Neutrophil (primary cell): ENCODE data around the gene TTC22.

Experiments used
- H3K27ac ChIP-seq: fragments of 200-600 bp; sonication (generic); 2 replicates; pipeline ENCODE4 v1.5.1; 2016; ENCODE audit warnings: mild to moderate bottlenecking, moderate library complexity
- H3K27me3 ChIP-seq: fragments of 200-600 bp; sonication (generic); 2 replicates; pipeline ENCODE4 v1.6.0; 2016; ENCODE audit warnings: mild to moderate bottlenecking
- H3K36me3 ChIP-seq: fragments of 200-600 bp; sonication (generic); 2 replicates; pipeline ENCODE4 v1.5.1; 2017
- H3K4me1 ChIP-seq, 2 experiments: fragments of 200-600 bp in 1 of 2; sonication (generic) in 1 of 2; 1 replicate in 1 of 2; 2 replicates in 1 of 2; pipeline versions ENCODE4 v1.5.1 to v1.6.1; 2013 to 2016; ENCODE audit warnings: low read depth in 1 of 2, low read length in 1 of 2, mild to moderate bottlenecking in 1 of 2, moderate library complexity in 1 of 2; ENCODE audit not compliant: control insufficient read depth in 1 of 2, insufficient read depth in 1 of 2
- H3K4me3 ChIP-seq, 2 experiments: fragments of 200-600 bp in 1 of 2; sonication (generic) in 1 of 2; 1 replicate in 1 of 2; 2 replicates in 1 of 2; pipeline ENCODE4 v1.5.1; 2013 to 2016; ENCODE audit warnings: low read depth in 1 of 2, low read length in 1 of 2, mild to moderate bottlenecking in 1 of 2, moderate library complexity in 1 of 2
- H3K9me3 ChIP-seq: fragments of 200-600 bp; sonication (generic); 2 replicates; pipeline ENCODE4 v1.5.1; 2016
- TF ChIP-seq, protein P1 (sequence below): fragments of 200-600 bp; sonication (generic); IDR thresholded peaks from 2 replicates; pipeline ENCODE4 v1.5.1; 2016; ENCODE audit warnings: antibody characterized with exemption

TTC22 gene

DNA sequence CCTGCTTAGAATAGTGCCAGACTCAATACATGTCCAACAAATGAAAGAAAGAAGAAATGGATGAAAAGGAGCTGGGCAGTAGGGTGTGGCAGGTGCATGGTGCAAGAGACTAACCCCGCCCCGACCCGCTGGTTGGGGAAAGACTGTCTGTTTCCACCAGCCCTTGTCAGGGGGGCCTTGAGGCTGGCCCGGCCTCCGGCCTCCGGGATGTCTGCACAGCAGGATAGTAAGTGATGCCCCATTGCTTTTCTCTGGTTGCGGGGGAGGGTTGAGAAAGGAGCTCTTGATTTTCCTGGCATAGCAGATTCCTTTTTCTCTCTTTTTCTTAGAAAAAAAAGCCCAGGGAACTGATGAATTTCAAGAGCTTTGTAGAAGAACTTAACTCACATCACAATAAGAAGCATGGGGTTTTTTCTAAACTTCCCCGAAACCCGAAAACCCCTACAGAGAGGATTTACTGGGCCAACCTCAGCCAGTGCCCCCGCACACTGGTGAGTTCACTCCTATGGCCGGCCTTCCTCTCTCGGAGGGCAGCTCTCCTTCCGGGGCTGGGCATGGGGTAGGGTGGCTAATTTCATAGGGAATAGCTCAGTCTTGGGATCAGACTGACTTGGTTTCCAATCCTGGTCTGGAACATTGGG, 12.5 kb upstream of the TTC22 start:
- no peaks in the 10 kb centered on the region for H3K36me3 ChIP-seq
- H3K27ac ChIP-seq: no peak overlapping the region
- no peaks in the 10 kb centered on the region for H3K4me1 ChIP-seq
- H3K27me3 ChIP-seq: no peaks in the 10 kb centered on the region
- no peak overlapping the region for H3K4me3 ChIP-seq
- TF ChIP-seq, protein P1, sequence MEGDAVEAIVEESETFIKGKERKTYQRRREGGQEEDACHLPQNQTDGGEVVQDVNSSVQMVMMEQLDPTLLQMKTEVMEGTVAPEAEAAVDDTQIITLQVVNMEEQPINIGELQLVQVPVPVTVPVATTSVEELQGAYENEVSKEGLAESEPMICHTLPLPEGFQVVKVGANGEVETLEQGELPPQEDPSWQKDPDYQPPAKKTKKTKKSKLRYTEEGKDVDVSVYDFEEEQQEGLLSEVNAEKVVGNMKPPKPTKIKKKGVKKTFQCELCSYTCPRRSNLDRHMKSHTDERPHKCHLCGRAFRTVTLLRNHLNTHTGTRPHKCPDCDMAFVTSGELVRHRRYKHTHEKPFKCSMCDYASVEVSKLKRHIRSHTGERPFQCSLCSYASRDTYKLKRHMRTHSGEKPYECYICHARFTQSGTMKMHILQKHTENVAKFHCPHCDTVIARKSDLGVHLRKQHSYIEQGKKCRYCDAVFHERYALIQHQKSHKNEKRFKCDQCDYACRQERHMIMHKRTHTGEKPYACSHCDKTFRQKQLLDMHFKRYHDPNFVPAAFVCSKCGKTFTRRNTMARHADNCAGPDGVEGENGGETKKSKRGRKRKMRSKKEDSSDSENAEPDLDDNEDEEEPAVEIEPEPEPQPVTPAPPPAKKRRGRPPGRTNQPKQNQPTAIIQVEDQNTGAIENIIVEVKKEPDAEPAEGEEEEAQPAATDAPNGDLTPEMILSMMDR: no peak
- H3K9me3 ChIP-seq: no peaks in the 10 kb centered on the region

- Histone ChIP-seq H3K4me1 (no peaks in the 10 kb centered on the region), H3K9me3 (no peaks in the 10 kb centered on the region), H3K27ac (no peak overlapping the region), H3K36me3 (no peaks in the 10 kb centered on the region), H3K27me3 (no peaks in the 10 kb centered on the region), H3K4me3 (no peak overlapping the region)
- TF ChIP-seq, protein P1: no peak
These were observed 11.8 kb upstream of the TTC22 start for GRCh38 chr1:54812801-54813484.

DNA sequence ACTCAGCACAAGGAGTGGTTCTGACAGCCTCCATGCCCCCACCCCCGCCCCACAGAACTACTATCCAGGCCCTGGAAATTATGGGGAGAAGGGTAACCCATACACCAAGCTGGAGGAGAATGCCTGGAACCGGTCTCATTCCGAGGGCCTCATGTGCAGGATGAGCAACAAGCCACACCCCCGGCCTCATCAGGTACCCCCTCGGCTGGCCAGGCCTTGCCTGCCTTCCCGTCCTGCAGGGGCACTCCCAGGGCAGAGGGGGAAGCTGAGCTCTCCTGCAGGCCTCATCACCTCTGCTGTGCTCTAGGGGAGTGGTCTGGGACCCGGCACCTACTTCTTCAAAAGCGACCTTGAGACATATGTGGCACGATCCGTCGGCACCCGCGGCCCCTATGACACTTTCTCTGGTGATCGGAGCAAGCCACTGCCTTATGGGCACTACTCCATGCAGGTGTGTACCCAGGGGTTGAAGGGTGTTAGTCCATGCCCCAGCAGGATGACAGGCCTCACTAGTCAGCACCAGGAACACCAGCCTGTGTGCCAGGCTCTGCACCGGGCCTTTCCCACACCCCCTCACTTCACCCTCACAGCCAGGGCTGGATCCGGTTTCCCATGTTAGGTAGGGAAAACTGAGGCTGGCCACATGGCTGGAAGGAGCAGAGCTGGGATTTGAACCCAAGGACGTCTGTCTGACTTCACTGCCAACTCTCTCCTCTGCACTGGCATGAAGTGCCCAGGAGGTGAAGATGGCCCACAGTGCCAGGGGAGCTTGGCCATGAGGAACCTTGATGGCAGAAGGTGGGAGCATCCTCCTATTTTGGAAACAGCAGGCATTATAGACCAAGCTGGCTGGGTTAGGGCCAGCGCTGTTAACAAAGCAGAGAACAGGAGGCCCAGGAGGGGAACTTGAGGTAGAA, 10.9 kb upstream of the TTC22 start:
- Histone ChIP-seq H3K4me3 (no peak overlapping the region), H3K9me3 (no peaks in the 10 kb centered on the region), H3K36me3 (no peaks in the 10 kb centered on the region), H3K4me1 (no peaks in the 10 kb centered on the region), H3K27ac (no peak overlapping the region), H3K27me3 (no peaks in the 10 kb centered on the region)
- TF ChIP-seq, protein P1: no peak

DNA sequence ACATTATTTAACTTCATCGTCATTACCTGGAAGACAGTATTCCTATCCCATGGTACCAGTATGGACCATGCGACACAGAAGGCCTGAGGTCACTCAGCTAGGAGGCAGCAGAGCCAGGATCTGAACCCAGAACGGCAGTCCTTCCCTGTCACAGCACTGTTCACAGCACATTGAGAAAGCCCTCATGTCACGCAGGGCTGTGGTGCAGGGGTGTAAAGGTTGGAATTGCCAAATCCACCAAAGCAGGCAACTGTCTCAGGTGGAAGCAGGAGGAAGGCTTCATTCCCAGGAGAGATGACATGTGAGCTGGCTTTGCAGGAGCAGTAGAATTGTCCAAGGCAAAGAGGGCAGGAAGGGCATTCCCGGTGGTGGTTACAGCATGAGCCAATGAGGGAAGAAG, 9.9 kb upstream of the TTC22 start:
- TF ChIP-seq, protein P1: no peak
- Histone ChIP-seq H3K4me1 (no peaks in the 10 kb centered on the region), H3K27ac (no peak overlapping the region), H3K9me3 (no peaks in the 10 kb centered on the region), H3K4me3 (no peak overlapping the region), H3K27me3 (no peaks in the 10 kb centered on the region), H3K36me3 (no peaks in the 10 kb centered on the region)

DNA sequence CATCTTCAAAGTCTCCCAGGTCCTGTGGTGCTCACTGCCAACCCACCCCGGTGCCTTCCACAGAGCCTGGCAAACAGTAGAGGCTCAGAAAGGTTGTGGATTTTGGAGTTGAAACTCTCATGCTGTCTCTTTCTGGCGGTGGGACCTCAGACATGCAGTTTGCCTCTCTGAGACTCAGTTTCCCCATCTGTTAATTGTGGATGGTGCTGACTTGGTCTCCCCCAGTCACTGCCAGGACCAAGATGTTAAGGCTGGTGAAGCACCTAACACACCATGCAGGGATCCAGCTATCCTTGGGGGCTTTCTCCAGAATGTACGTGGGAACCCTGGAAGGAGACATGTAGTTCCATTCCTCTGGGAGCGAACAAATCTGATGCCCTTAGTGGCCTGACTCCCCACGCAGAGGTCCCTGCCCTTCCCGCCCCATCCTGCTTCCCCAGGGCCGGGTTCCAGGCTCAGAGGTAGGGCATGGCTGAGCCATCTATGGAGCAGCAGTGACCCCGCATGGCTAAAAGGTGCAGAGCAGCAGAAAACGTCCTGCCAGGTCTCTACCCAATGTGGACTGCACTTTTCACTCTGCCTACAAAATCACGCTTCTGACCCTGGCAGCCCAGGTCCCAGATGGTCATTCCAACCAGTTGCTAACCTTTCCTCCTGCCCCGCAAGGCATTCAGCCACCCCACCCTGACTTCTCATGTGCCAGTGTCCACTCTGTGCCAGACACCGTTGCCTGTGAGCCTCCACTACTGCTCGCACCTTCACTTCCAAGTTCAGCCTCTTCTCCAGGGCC, 9.2 kb upstream of the TTC22 start:
- no peaks in the 10 kb centered on the region for H3K36me3 ChIP-seq
- TF ChIP-seq, protein P1: peak; percentile 64
- no peak overlapping the region for H3K27ac ChIP-seq
- H3K4me3 ChIP-seq: no peak overlapping the region
- no peaks in the 10 kb centered on the region for H3K9me3 ChIP-seq
- no peaks in the 10 kb centered on the region for H3K27me3 ChIP-seq
- H3K4me1 ChIP-seq: no peaks in the 10 kb centered on the region
